HT1080 (cell line): ENCODE data around the gene STYXL2. TPM values are rescaled to one million over a fixed set of nuclear protein-coding genes. Genes with fewer than 3 reads are reported as not detected.

Source experiments
- DNase-seq: peaks from one replicate; pipeline ENCODE4 v3.0.0-alpha.2; 2015; ENCODE audit warnings: low read depth
- total RNA-seq: library from RNA; depleted of rRNA; stranded (reverse); fragments of >200 nt; shearing (Covaris generic); gene quantifications from 2 replicates; pipeline ENCODE4 v1.2.3, GENCODE V29; 2014

STYXL2 gene
- total RNA-seq, 1 experiment from 2014 or later = 0.14 TPM

GRCh38 chr1:167077128-167077867 is 16.6 kb upstream of the STYXL2 start:
- DNase-seq = no peak

DNA sequence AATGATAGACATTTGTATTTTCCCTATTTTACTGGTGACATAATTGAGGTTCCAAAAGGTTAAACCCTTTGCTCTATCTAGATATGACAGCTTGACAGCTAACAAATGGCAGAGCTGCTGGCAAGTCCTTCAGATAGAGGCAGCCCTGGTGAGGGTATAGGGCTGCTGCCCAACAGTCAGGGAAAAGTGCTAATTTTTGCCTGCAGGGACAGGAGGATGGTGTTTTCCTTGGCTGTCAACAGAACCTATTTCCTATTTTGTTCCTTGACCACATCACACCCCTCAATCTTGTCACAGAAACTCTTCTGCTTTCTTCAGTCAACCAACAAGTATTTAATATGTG is 16.0 kb upstream of the STYXL2 start:
- DNase-seq = no peak

DNA sequence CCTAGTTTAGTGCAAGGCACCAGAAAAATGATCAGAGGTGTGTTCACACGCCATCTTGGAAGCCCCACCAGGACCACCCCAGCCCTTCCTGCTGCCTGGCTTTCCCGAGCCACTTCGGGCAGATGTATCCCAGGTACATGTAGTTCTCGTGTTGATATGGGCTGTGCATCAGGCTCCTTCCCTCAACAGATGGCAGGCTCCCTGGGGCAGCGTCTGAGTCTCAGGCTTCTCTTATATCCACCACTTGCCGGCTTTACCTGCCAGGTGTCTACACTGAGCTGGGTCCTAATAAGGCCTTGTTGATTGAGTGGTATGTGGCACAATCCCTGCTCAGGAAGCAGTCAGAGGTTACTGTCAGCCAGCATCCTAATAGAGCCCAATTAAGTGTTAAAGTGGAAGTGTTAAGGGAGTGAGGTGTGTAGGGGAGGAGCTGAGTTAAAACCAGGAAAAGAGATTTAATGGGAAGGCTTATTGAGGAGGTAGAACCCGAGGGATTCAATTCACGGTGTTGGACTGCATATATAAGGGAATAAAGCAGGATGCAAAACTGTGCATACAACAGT is 12.2 kb upstream of the STYXL2 start:
- no peak for DNase-seq

DNA sequence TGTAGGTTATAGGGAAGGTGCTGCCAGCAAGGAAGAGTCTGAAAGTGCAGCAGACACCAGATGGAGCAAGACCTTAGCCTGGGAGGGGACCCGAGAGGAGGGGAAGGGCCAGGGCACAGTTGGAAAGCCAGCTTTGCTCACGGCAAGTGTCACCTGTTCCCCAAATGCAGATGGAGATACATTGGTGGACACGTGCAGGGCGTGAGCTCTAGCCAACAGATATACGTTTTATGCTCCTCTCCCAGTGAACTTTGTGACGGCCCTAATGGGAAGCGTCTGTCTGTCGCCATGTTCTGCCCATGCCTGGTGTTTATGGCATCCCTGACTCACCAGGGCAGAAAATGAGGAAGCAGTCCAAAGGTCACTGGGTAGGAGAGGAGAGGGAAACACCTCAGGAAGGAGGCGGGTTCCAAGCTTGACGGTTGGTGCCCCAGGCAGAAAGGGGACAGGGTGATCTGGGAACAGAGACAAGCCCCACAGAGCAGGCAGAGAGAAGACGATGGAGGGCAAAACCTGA is 11.3 kb upstream of the STYXL2 start:
- DNase-seq = no peak

DNA sequence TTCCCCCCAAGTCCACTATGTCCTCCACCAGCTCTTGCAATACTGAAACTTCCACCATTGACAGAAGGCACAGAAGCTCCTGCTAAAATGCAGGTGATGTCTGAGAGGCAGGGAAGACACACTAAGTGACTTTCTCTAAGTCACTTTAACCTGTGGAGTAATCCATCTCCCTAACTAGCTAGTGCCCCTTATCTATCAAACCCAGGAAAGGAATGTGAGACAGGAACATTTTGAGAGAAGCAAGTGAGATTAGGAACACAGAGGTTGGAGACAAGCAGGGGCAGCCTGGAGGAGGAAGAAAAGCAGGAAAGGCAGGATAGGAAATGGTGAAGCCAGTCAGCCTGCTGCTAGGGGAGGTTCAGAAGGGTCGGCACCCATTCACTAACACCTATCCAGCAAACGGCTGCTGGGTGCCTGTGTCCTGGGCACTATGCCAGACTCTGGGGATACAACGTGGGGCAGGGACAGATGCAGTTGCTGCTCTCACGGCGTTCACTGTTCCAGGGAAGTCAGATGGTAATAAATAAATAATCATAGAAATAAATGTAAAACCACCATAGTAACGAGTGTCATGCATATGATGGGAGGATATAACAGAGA is 10.7 kb upstream of the STYXL2 start:
- DNase-seq = no peak

GRCh38 chr1:167083871-167084270 is 10.0 kb upstream of the STYXL2 start:
- DNase-seq = no peak

- DNase-seq = no peak
Observed at GRCh38 chr1:167084757-167085156, 9.1 kb upstream of the STYXL2 start.

GRCh38 chr1:167086033-167086432 is 7.8 kb upstream of the STYXL2 start:
- DNase-seq = no peak

DNA sequence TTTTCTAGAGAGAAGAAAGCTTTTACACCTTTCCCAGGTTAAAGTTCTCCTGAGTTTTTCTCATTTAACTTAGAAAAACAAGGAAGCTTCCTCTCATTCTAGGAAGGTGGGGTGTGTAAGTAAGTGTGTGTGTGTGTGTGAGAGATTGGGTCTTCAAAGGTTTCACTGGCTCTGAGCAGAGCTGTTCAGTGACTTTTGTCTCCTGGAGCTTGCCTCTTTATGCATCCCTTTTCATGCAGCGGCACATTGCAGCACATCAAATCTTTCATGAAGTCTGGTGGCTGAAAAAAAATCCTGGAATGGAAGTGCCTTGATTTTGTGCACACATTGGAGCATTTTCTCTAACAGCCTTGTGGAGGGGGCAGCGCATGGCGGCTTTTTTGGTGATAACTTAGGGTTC is 7.1 kb upstream of the STYXL2 start:
- no peak for DNase-seq

DNA sequence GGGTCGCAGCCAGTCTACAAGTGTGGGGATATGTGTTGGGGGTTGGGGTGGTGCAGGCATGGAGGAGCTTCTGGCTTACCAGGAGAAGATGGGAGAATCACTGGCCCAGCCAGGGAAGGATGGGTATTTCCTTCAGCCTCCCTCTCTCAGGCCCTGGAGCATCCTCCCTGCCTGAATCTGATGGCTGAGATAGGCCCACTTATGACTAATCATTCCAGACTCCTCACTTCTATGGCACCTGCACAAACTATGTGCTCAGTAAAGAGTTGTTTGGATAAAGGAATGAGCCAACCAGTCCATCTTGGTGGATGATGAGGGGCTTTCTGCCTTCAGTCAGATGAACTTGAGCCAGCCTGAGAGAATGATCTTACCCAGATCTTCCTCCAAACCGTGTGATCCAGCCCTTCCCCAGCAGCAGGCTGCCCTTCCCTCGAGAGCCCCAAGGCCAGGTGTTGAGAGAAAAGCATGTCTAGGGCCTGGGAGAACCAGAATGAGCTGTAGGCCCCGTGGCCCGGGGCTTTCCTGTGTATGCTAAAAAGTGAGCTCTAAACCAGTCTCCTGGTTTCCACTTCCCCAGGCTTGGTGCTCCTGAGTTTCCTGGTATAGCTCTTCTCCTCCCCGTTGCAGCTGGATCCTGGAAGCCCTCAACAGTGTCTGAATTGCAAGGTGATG is 5.0 kb upstream of the STYXL2 start:
- DNase-seq = no peak

DNA sequence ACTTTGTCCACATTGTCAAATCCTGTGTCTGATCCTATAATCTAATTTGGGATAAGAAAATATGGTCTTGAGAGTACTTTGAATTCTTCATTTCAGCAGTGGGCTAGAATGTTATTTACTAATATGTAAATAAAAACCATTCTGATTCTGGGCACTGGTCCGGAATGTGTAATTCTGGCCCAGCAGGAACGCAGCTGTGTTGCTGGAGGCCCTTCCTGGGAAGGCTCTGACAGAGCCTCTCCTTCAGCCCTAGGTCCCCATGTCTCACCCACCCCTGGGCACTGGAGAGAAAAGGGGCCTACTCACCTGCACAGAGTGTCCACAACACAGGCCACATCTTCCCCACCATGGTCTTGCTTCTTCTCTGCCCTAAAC is 3.9 kb upstream of the STYXL2 start:
- no peak for DNase-seq

DNA sequence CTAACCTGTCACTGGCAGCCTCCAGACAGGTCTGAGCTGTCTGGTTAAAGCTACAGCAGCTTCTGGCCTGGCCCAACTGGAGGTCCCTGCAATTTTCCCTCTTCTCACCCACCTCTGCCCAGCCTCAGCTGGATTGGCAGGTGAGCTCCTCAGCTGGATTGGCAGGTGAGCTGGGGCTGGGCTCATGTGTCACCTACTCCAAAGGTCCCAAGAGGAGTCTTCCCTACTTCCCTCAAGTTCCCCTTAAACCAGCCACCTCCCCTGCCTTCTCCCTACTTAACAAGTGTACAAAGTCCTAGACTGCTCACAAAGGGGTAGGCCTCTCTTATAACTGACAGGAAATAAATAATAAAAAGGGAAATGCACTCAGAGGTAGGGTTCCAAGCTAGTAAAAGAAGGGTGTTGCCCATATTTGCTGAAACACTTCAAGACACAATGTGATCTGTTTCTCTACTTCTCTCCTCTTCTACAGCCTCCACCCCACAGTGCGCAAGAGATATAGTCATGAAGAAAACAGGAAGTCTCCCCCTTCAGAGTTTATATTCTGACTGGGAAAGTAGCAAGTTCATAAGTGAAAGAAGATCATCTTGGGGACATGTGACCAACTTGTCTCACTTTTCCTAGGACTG is 3.4 kb upstream of the STYXL2 start, which contains the start of gene GPA33:
GPA33 (minus strand) TSS at position 64 of the 629 bp plus-strand sequence. CDS start 90 bp downstream, outside the sequence.
- DNase-seq = no peak

- DNase-seq = no peak
Observed at GRCh38 chr1:167092653-167093052, 1.2 kb upstream of the STYXL2 start.

DNA sequence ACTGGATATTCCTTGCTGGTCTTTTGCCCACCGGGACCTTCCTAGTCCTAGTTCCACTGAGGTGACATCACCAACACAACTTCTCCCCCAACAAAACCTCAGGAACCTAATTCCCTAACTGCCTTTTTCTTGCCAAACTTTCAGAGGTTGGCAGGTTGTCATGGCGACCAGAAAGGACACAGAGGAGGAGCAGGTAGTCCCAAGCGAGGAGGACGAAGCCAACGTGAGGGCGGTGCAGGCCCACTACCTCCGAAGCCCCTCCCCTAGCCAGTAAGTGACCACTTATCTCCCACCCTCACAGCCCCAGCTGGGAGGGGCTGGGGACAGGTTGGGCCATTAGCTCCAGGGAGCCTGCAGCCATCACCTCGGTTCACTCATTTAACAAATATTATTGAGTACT is 815 bp downstream of the STYXL2 start:
- no peak for DNase-seq

DNA sequence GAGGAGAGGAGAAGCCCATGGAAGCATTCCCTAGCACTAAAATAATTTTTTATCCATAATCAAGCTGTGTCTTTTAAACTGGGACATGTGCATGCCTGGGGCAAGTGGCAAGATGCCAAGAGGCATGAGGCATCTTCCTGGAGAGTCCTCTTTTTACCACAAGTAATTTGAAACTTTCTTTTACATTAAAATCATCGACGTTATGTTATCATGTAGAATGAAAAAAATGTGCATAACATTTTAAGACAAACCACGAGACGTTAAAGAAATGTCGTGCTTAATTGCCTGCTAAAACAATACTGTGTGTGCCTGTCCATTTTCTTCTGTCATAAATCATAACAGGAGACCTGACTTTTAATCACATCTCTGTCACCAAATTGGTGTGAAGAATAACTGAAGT is 1.5 kb downstream of the STYXL2 start:
- peak; percentile 69 for DNase-seq

GRCh38 chr1:167099851-167100250 is 6.0 kb downstream of the STYXL2 start:
- no peak for DNase-seq

DNA sequence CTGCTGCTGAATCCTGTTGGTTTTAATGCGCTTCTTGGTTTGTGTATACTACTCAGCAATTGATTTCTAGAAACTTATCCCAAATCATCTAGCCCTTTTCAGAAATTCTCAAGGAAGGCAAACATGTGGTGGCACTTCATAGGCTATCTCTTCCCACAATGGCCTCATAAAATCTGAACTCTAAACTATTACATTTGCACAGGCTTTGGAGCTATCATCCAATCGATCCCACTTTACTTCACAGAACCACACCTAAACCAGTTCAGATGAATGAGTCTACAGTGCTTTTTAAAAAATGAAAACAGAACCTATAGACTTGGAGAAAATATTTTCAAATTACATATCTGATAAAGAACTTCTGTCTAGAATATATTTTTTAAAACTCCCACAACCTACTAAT is 6.9 kb downstream of the STYXL2 start:
- no peak for DNase-seq

- no peak for DNase-seq
Observed at GRCh38 chr1:167101754-167102153, 7.9 kb downstream of the STYXL2 start.

DNA sequence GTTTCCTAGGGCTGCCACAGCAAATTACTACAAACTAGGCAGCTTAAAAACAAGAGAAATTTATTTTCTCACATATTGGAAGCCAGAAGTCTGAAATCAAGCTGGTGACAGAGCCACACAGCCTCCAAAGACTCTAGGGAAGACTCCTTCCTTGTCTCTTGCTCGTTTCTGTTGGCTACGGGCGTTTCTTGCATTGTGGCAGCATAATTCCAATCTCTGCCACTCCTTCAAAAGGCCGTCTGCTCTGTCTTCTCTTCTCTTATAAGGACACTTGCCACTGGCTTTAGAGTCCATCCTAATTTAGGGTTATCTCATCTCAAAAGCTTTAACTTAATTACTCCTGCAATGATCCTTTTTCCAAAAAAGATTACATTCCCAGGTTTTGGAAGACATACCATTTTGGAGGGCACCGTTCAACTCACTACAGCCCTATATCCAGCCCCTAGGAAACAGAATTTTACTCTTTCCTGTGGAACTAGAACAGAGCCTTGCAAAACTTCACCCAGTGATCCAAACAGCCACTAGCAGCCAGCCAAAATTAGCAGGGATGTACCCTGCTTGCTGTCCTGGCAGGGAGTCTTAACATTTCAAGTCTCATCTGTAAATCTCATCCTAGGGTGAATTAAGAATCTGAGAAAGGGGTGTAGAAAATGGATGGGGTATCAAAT is 9.2 kb downstream of the STYXL2 start:
- no peak for DNase-seq

DNA sequence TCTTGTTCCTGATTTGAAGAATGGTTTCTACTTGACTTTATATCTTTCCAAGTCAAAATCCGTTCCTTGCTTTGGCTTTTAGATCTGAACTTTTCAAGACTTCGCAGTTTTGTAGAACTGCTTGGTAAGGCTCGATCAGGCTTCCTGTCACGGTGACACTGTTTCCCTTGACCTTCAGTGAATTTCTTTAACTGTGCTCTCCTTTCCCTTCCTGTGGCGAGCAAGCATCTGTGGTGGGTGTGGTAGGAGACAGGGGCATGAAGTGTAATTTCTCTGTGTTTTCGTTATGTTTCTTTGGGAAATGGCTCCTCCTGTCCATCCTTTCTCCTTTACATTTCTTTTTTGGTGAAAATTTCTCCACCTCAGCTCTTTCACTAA is 10.4 kb downstream of the STYXL2 start:
- no peak for DNase-seq
